ENCODE data around the gene PCOLCE2.

PCOLCE2 gene

GRCh38 chr3:142808103-142808917 lies 80.6 kb downstream of the PCOLCE2 start:
- no peak for DNase-seq

- DNase-seq, result no peak
These were observed 86.0 kb downstream of the PCOLCE2 start for GRCh38 chr3:142802891-142803290.

GRCh38 chr3:142801746-142802145 lies 87.1 kb downstream of the PCOLCE2 start:
- DNase-seq, result no peak

GRCh38 chr3:142796823-142797222 lies 92.1 kb downstream of the PCOLCE2 start:
- DNase-seq, result no peak

- no peak for DNase-seq
These were observed 93.6 kb downstream of the PCOLCE2 start for GRCh38 chr3:142795332-142795731.

- DNase-seq, result no peak
These were observed 94.4 kb downstream of the PCOLCE2 start for GRCh38 chr3:142794508-142794907.

- no peak for DNase-seq
These were observed 101.2 kb downstream of the PCOLCE2 start for GRCh38 chr3:142787719-142788118.

GRCh38 chr3:142785996-142786395 lies 102.9 kb downstream of the PCOLCE2 start:
- no peak for DNase-seq

- no peak for DNase-seq
These were observed 104.7 kb downstream of the PCOLCE2 start for GRCh38 chr3:142784228-142784627.

GRCh38 chr3:142782616-142783015 lies 106.3 kb downstream of the PCOLCE2 start:
- no peak for DNase-seq

- DNase-seq, result no peak
These were observed 109.3 kb downstream of the PCOLCE2 start for GRCh38 chr3:142779591-142779990.

- DNase-seq, result no peak
These were observed 110.3 kb downstream of the PCOLCE2 start for GRCh38 chr3:142778541-142778940.

GRCh38 chr3:142777927-142778326 lies 111.0 kb downstream of the PCOLCE2 start:
- no peak for DNase-seq

GRCh38 chr3:142768338-142768737 lies 120.5 kb downstream of the PCOLCE2 start:
- no peak for DNase-seq

Measured in CD4-positive, alpha-beta T cell treated with Interleukin-17A for 1 hour (primary cell).